DOHH2 (cell line): Measurements from ENCODE around the gene MEX3C.

Source experiments
- H3F3A ChIP-seq: fragments of 200-600 bp; sonication (generic), shearing (Covaris generic); 2 replicates; pipeline ENCODE4 v1.6.0; 2016; ENCODE audit warnings: antibody characterized with exemption, mild to moderate bottlenecking; ENCODE audit not compliant: control insufficient read depth, insufficient read depth
- H3K27ac ChIP-seq: fragments of 200-600 bp; sonication (generic); 2 replicates; pipeline ENCODE4 v1.5.1; 2014; ENCODE audit warnings: low read depth, mild to moderate bottlenecking, low read length, moderate library complexity
- H3K27me3 ChIP-seq: fragments of 200-600 bp; sonication (generic); 2 replicates; pipeline ENCODE4 v1.6.1; 2014; ENCODE audit warnings: mild to moderate bottlenecking, low read length, mixed read lengths; ENCODE audit not compliant: control insufficient read depth
- H3K36me3 ChIP-seq: fragments of 200-600 bp; sonication (generic); 2 replicates; pipeline ENCODE4 v1.6.1; 2014; ENCODE audit warnings: mild to moderate bottlenecking, low read length, moderate library complexity, mixed read lengths; ENCODE audit not compliant: control insufficient read depth
- H3K4me1 ChIP-seq: fragments of 200-600 bp; sonication (generic); 2 replicates; pipeline ENCODE4 v1.6.1; 2014; ENCODE audit warnings: mild to moderate bottlenecking, low read length, mixed read lengths; ENCODE audit not compliant: control insufficient read depth
- H3K4me2 ChIP-seq: fragments of 200-600 bp; sonication (generic); 2 replicates; pipeline ENCODE4 v1.6.0; 2014; ENCODE audit warnings: mild to moderate bottlenecking, low read length, moderate library complexity
- H3K4me3 ChIP-seq: fragments of 200-600 bp; sonication (generic); 2 replicates; pipeline ENCODE4 v1.5.1; 2014; ENCODE audit warnings: mild to moderate bottlenecking, low read length, mixed read lengths
- H3K79me2 ChIP-seq: fragments of 200-600 bp; sonication (generic); 2 replicates; pipeline ENCODE4 v1.6.1; 2014; ENCODE audit warnings: mild to moderate bottlenecking, low read length, mixed read lengths; ENCODE audit not compliant: control insufficient read depth
- H3K9me2 ChIP-seq: fragments of 200-600 bp; sonication (generic); replicated peaks from 2 replicates; pipeline ENCODE4 v1.6.1; 2014; ENCODE audit warnings: mild to moderate bottlenecking, low read length, mixed read lengths; ENCODE audit not compliant: control insufficient read depth
- H3K9me3 ChIP-seq: fragments of 200-600 bp; sonication (generic); 2 replicates; pipeline ENCODE4 v1.6.1; 2014; ENCODE audit warnings: antibody characterized with exemption, low read length, mixed read lengths; ENCODE audit not compliant: control insufficient read depth, insufficient read depth
- H4K20me1 ChIP-seq: fragments of 200-600 bp; sonication (generic); 2 replicates; pipeline ENCODE4 v1.6.0; 2014; ENCODE audit warnings: low read depth, mild to moderate bottlenecking, antibody characterized with exemption, low read length, moderate library complexity; ENCODE audit not compliant: control insufficient read depth, insufficient read depth
- CTCF ChIP-seq: fragments of 200-600 bp; sonication (generic); IDR thresholded peaks from one replicate; pipeline ENCODE4 v1.5.1; 2014; ENCODE audit warnings: antibody characterized with exemption, mild to moderate bottlenecking, low read depth, low read length; ENCODE audit not compliant: poor library complexity, severe bottlenecking
- EZH2phosphoT487 ChIP-seq: fragments of 200-600 bp; sonication (generic); IDR thresholded peaks from 2 replicates; pipeline ENCODE4 v1.6.1; 2017; ENCODE audit warnings: borderline replicate concordance, mild to moderate bottlenecking, antibody characterized with exemption, low read length, moderate library complexity, mixed read lengths

The MEX3C gene

GRCh38 chr18:51185075-51185474 is 12.4 kb downstream of the MEX3C start:
- no peak overlapping the region for H3K4me3 ChIP-seq
- no peak for TF ChIP-seq EZH2phosphoT487
- H3K27me3 ChIP-seq, result no peaks in the 10 kb centered on the region
- H3K36me3 ChIP-seq, result peaks cover 18% of the 10 kb centered on the region
- H3K79me2 ChIP-seq, result peaks cover 93% of the 10 kb centered on the region
- no peaks in the 10 kb centered on the region for H3F3A ChIP-seq
- H3K9me3 ChIP-seq, result no peaks in the 10 kb centered on the region
- H3K4me1 ChIP-seq, result 0 out of 2 replicates have a peak, but pooled peaks cover 2% of the 10 kb centered on the region
- H3K9me2 ChIP-seq, result no peaks in the 10 kb centered on the region
- H4K20me1 ChIP-seq, result peaks cover 7% of the 10 kb centered on the region
- no peak overlapping the region for H3K4me2 ChIP-seq
- no peak overlapping the region for H3K27ac ChIP-seq

- Histone ChIP-seq H3K36me3 (peaks cover 18% of the 10 kb centered on the region), H3K27me3 (no peaks in the 10 kb centered on the region), H3K9me2 (no peaks in the 10 kb centered on the region), H3K4me1 (0 out of 2 replicates have a peak, but pooled peaks cover 2% of the 10 kb centered on the region), H3K79me2 (peaks cover 94% of the 10 kb centered on the region), H3K4me2 (no peak overlapping the region), H3F3A (no peaks in the 10 kb centered on the region), H4K20me1 (peaks cover 7% of the 10 kb centered on the region), H3K4me3 (no peak overlapping the region), H3K9me3 (no peaks in the 10 kb centered on the region), H3K27ac (no peak overlapping the region)
- TF ChIP-seq EZH2phosphoT487 (no peak), CTCF (no peak)
Measured at GRCh38 chr18:51184091-51184457, 13.4 kb downstream of the MEX3C start.

GRCh38 chr18:51183372-51184090 is 13.9 kb downstream of the MEX3C start:
- Histone ChIP-seq H3K9me3 (no peaks in the 10 kb centered on the region), H4K20me1 (peaks cover 7% of the 10 kb centered on the region), H3K36me3 (peaks cover 14% of the 10 kb centered on the region), H3K4me2 (no peak overlapping the region), H3K27ac (no peak overlapping the region), H3F3A (no peaks in the 10 kb centered on the region), H3K4me1 (no peaks in the 10 kb centered on the region), H3K27me3 (no peaks in the 10 kb centered on the region), H3K4me3 (no peak overlapping the region), H3K79me2 (peaks cover 93% of the 10 kb centered on the region), H3K9me2 (no peaks in the 10 kb centered on the region)
- TF ChIP-seq CTCF (no peak), EZH2phosphoT487 (no peak)

- TF ChIP-seq CTCF (no peak), EZH2phosphoT487 (no peak)
Measured at GRCh38 chr18:51182824-51183223, 14.7 kb downstream of the MEX3C start.

More at GRCh38 chr18:51182824-51183223, 14.7 kb downstream of the MEX3C start:
- Histone ChIP-seq H3K4me2 (no peak overlapping the region), H3K36me3 (peaks cover 14% of the 10 kb centered on the region), H3K27ac (no peak overlapping the region), H3K27me3 (no peaks in the 10 kb centered on the region), H3K9me3 (no peaks in the 10 kb centered on the region), H3K4me1 (no peaks in the 10 kb centered on the region), H3K9me2 (no peaks in the 10 kb centered on the region), H3F3A (no peaks in the 10 kb centered on the region), H3K79me2 (peaks cover 93% of the 10 kb centered on the region), H4K20me1 (peaks cover 7% of the 10 kb centered on the region), H3K4me3 (no peak overlapping the region)
